Measurements from ENCODE around the gene KLHL30.

KLHL30 gene

GRCh38 chr2:238117199-238118154, 21.0 kb upstream of the KLHL30 start:
- no peak for DNase-seq

DNA sequence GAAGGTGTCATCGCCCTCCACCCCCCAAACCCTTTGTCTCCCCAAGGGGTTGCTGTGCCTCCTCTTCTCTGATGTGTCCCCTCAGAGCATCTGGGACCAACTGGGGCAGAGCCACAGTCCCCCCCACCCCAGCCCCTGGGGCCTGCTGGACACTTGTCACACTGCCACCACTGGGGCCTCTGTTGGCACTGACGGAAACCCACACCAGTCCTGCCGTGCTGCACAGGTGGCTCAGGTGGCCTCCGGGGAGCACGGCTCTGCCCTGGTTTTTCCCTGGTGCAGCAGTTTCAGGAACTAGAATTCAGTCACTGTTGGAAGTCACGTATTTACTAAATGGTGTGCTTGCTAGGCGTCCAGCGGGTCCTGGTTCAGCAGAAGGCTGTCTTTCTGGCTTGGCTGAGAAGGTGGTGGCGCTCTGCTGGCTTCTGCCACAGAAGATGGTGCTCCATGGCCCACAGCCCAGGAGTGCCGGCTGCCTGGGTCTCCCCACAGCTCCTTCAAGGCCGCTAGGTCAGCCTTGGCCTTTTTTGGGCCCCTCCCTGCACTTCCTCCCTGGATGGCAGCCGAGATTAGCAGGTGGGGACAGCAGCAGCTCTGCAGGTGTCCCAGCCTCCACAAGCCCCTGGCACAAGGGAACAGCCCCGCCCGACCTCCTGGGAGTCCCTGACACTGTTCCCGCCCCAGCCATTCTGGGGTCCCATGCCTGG, 18.6 kb upstream of the KLHL30 start:
- DNase-seq: no peak

GRCh38 chr2:238120463-238121298, 17.8 kb upstream of the KLHL30 start:
- no peak for DNase-seq

GRCh38 chr2:238121511-238122286, 16.8 kb upstream of the KLHL30 start:
- DNase-seq: no peak

GRCh38 chr2:238122287-238123217, 15.9 kb upstream of the KLHL30 start:
- no peak for DNase-seq

DNA sequence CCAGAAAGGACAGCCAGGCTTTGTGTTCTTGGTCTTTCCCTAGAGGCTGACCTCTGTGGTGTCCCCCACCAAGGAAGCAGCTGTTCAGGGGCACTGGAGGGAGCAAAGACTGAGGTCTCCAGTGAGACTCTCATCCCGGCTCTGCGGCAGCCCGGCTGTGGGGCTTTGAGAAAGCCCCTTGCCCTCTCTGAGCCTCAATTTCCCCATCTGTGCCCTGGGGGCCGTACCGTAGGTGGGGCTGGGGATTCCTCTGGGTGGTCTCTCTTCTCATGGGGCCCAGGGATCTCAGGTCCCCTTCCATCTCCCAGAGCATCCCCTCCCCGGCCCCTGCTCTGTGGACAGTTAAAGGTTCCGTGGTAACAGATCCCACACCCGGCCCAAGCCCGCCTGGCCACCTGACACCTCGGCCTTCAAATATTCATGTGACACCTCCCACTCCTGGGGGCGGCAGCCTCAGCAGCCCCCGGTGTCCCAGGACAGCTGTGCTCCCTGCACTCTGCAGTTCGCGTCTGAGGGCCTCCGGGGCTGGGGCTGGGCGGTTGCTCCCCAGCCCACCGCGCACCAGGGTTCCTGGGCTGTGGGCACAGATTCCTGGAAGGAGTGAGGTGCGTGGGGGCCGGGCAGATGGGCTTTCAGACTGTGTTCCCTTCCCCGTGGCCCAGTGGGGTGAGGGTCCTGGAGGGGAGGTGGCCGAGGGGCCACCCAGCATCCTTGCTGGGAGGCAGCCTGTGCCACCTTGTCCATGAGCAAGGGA, 15.1 kb upstream of the KLHL30 start:
- no peak for DNase-seq

GRCh38 chr2:238123991-238124470, 14.4 kb upstream of the KLHL30 start:
- DNase-seq: no peak

GRCh38 chr2:238124488-238125126, 13.9 kb upstream of the KLHL30 start:
- DNase-seq: no peak

DNA sequence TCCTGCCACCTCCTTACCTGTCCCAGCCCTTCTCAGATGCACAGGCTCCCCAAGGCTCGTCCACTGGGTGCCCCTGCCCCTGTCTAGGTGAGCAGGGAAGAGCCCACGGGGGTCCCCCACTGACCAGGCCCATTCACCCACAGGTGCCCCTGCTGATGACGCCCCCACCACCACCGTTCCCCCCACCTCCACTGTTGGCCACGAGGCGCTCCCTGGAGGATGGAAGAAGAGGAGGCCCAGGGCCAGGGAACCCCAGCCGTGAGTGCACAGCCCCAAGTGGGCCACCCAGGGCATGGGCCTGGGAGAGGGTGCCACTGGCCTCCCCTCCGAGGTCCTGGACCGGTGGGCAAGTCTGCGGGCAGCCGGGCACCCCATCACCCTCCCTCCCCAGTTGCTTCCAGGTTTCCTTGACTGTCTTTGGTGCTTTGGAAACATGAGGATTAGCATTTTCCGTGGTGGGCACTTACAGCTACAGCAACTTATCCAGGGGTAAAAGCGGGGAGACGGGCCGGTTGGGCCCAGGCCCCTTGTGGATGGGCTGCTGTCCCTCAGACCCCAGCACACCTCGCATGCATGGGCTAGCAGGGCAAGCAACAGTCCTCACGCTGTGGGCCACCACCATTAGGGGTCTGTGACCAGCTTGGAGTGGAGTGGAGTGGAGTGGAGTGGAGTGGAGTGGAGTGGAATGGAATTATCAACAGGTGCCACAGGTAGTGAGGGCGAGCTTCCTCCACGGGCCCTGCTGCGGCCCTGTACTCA, 13.2 kb upstream of the KLHL30 start:
- no peak for DNase-seq

GRCh38 chr2:238126338-238126737, 12.1 kb upstream of the KLHL30 start:
- DNase-seq: no peak

GRCh38 chr2:238126775-238127164, 11.7 kb upstream of the KLHL30 start:
- DNase-seq: no peak

GRCh38 chr2:238127165-238128060, 11.1 kb upstream of the KLHL30 start:
- DNase-seq: no peak

DNA sequence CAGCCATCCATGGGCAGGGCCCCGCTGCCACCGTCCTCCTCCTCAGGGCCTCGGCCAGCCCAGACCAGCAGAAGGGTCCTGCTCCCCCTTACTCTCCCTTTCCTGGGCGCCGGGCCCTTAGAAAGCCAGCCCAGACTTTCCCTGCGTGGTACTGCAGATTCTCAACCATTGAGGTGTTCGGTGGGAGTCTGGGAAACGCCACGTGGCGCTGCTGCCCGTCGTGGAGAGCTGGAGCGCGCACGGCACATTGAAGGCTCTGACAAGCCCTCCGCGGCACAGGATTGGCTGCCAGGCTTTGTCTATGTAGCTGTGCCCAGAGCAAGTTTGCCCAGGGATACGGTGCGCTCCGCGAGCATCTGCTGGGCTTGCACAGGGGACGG, 10.4 kb upstream of the KLHL30 start:
- DNase-seq: no peak

- no peak for DNase-seq
Observed at GRCh38 chr2:238128534-238129001, 9.9 kb upstream of the KLHL30 start.

- no peak for DNase-seq
Observed at GRCh38 chr2:238129166-238130010, 9.1 kb upstream of the KLHL30 start.
